ENCODE measurements around the gene ADAMTSL4. TPM values are rescaled to one million over a fixed set of nuclear protein-coding genes. Genes with fewer than 3 reads are reported as not detected.

Gene ADAMTSL4
- total and polyA plus RNA-seq, 9 of the 15 experiments (the other 6 are each of a cell fraction or from before 2014, with no cell fraction given): 12.7 to 212 (median 35.6) TPM

DNA sequence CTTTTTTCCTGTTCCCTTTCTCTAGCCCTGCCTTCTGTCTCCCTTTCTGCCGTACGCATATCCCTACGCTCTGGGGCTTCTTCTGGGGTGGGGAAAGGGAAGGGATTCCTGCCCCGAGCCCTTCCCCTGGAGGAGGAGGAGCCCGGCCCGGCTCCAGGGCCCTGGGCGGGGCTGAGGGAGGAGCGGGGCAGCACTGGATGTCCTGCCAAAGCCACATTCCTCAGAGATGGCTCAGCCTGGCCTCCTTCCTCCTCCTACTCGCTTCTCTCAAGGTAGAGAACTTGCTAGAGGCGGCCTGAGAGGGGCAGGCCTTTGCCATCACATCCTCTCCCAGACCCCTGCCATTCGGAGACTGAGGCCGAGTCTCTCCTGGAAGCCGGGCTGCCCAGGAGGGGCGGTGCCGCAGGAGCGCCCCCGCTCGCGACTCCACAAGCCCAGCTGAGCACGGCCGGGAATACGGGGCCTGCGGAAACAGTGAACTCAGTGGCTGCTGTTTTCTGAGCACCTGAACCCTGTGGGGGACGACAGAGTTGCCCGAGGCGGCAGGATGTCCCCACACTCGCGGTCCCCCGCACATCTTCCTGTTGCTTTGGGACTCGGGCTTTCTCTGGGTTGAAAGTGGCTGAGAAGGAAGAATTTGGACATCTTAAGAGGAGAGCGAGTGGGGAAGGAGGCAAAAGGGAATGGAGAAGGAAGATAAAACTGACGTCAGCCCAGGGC lies 12.2 kb downstream of the ADAMTSL4 start (continued):
- TF ChIP-seq PPARD (CRISPR knock-in tag; IDR thresholded peaks at IDR 0.05) (no peak), PCBP1 (IDR thresholded peaks at IDR 0.05; ENCODE audit: low read depth, low read length, poor library complexity, severe bottlenecking) (peak; percentile 17), ZEB2 (IDR thresholded peaks at IDR 0.05) (0 out of 2 replicates have a peak, but pooled peaks have one; percentile 33), HLTF (IDR thresholded peaks at IDR 0.05) (0 out of 2 replicates have a peak, but pooled peaks have one; percentile 42), ZBED1 (IDR thresholded peaks at IDR 0.05) (0 out of 2 replicates have a peak, but pooled peaks have one; percentile 10), RBM25 (IDR thresholded peaks at IDR 0.05; ENCODE audit: low read depth, low read length, severe bottlenecking) (no peak), ZNF140 (CRISPR knock-in tag; IDR thresholded peaks at IDR 0.05) (no peak), NR2C2 (CRISPR knock-in tag; IDR thresholded peaks at IDR 0.05) (no peak), NR2C2 (tag; IDR thresholded peaks at IDR 0.05) (no peak), SMARCE1 (IDR thresholded peaks at IDR 0.05) (peak; percentile 45), FOXP1 (CRISPR knock-in tag; IDR thresholded peaks at IDR 0.05) (no peak), GATAD2A (IDR thresholded peaks at IDR 0.05) (no peak), RHOXF2B (CRISPR knock-in tag; conservative IDR thresholded peaks at IDR 0.05) (no peak)
- TF ChIP-seq, protein P1, sequence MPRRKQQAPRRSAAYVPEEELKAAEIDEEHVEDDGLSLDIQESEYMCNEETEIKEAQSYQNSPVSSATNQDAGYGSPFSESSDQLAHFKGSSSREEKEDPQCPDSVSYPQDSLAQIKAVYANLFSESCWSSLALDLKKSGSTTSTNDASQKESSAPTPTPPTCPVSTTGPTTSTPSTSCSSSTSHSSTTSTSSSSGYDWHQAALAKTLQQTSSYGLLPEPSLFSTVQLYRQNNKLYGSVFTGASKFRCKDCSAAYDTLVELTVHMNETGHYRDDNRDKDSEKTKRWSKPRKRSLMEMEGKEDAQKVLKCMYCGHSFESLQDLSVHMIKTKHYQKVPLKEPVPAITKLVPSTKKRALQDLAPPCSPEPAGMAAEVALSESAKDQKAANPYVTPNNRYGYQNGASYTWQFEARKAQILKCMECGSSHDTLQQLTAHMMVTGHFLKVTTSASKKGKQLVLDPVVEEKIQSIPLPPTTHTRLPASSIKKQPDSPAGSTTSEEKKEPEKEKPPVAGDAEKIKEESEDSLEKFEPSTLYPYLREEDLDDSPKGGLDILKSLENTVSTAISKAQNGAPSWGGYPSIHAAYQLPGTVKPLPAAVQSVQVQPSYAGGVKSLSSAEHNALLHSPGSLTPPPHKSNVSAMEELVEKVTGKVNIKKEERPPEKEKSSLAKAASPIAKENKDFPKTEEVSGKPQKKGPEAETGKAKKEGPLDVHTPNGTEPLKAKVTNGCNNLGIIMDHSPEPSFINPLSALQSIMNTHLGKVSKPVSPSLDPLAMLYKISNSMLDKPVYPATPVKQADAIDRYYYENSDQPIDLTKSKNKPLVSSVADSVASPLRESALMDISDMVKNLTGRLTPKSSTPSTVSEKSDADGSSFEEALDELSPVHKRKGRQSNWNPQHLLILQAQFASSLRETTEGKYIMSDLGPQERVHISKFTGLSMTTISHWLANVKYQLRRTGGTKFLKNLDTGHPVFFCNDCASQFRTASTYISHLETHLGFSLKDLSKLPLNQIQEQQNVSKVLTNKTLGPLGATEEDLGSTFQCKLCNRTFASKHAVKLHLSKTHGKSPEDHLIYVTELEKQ (CRISPR knock-in tag; IDR thresholded peaks at IDR 0.05): no peak
- TF ChIP-seq, protein P2, sequence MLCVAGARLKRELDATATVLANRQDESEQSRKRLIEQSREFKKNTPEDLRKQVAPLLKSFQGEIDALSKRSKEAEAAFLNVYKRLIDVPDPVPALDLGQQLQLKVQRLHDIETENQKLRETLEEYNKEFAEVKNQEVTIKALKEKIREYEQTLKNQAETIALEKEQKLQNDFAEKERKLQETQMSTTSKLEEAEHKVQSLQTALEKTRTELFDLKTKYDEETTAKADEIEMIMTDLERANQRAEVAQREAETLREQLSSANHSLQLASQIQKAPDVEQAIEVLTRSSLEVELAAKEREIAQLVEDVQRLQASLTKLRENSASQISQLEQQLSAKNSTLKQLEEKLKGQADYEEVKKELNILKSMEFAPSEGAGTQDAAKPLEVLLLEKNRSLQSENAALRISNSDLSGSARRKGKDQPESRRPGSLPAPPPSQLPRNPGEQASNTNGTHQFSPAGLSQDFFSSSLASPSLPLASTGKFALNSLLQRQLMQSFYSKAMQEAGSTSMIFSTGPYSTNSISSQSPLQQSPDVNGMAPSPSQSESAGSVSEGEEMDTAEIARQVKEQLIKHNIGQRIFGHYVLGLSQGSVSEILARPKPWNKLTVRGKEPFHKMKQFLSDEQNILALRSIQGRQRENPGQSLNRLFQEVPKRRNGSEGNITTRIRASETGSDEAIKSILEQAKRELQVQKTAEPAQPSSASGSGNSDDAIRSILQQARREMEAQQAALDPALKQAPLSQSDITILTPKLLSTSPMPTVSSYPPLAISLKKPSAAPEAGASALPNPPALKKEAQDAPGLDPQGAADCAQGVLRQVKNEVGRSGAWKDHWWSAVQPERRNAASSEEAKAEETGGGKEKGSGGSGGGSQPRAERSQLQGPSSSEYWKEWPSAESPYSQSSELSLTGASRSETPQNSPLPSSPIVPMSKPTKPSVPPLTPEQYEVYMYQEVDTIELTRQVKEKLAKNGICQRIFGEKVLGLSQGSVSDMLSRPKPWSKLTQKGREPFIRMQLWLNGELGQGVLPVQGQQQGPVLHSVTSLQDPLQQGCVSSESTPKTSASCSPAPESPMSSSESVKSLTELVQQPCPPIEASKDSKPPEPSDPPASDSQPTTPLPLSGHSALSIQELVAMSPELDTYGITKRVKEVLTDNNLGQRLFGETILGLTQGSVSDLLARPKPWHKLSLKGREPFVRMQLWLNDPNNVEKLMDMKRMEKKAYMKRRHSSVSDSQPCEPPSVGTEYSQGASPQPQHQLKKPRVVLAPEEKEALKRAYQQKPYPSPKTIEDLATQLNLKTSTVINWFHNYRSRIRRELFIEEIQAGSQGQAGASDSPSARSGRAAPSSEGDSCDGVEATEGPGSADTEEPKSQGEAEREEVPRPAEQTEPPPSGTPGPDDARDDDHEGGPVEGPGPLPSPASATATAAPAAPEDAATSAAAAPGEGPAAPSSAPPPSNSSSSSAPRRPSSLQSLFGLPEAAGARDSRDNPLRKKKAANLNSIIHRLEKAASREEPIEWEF (CRISPR knock-in tag; IDR thresholded peaks at IDR 0.05): no peak
- TF ChIP-seq, protein P3, sequence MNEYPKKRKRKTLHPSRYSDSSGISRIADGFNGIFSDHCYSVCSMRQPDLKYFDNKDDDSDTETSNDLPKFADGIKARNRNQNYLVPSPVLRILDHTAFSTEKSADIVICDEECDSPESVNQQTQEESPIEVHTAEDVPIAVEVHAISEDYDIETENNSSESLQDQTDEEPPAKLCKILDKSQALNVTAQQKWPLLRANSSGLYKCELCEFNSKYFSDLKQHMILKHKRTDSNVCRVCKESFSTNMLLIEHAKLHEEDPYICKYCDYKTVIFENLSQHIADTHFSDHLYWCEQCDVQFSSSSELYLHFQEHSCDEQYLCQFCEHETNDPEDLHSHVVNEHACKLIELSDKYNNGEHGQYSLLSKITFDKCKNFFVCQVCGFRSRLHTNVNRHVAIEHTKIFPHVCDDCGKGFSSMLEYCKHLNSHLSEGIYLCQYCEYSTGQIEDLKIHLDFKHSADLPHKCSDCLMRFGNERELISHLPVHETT (CRISPR knock-in tag; conservative IDR thresholded peaks at IDR 0.05 in 1 of 2, IDR thresholded peaks at IDR 0.05 in 1 of 2): 0 out of 4 replicates have a peak, but pooled peaks of 1 of the 2 experiments have one; percentile 8
- TF ChIP-seq, protein P4, sequence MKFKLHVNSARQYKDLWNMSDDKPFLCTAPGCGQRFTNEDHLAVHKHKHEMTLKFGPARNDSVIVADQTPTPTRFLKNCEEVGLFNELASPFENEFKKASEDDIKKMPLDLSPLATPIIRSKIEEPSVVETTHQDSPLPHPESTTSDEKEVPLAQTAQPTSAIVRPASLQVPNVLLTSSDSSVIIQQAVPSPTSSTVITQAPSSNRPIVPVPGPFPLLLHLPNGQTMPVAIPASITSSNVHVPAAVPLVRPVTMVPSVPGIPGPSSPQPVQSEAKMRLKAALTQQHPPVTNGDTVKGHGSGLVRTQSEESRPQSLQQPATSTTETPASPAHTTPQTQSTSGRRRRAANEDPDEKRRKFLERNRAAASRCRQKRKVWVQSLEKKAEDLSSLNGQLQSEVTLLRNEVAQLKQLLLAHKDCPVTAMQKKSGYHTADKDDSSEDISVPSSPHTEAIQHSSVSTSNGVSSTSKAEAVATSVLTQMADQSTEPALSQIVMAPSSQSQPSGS (CRISPR knock-in tag; IDR thresholded peaks at IDR 0.05): no peak

Measured in K562 (cell line).